Right atrium auricular region (tissue), 2 donors: ENCODE data around the gene PIK3C3. TPM values are rescaled to one million over a fixed set of nuclear protein-coding genes. Genes with fewer than 3 reads are reported as not detected.

Experiments
- DNase-seq: peaks from one replicate; pipeline ENCODE4 v3.0.0-alpha.2; 2019; ENCODE audit warnings: low spot score
- H3K27ac ChIP-seq, 2 donors: fragments of 200-600 bp; sonication (generic); 1 replicate in 1 of 2; 2 replicates in 1 of 2; pipeline ENCODE4 v1.5.1; 2016 to 2019
- H3K27me3 ChIP-seq, 2 donors: fragments of 200-600 bp; sonication (generic); one replicate each; pipeline versions ENCODE4 v1.5.1 to v1.6.0; 2017 to 2019
- H3K36me3 ChIP-seq: fragments of 200-600 bp; sonication (generic); one replicate; pipeline ENCODE4 v1.5.1; 2016
- H3K4me1 ChIP-seq, 2 donors: fragments of 200-600 bp; sonication (generic); one replicate each; pipeline versions ENCODE4 v1.5.1 to v1.6.0; 2017 to 2019
- H3K4me3 ChIP-seq, 2 donors: fragments of 200-600 bp; sonication (generic); 1 replicate in 1 of 2; 2 replicates in 1 of 2; pipeline ENCODE4 v1.5.1; 2017 to 2019; ENCODE audit warnings: mild to moderate bottlenecking in 1 of 2, moderate library complexity in 1 of 2
- H3K9me3 ChIP-seq, 2 donors: fragments of 200-600 bp; sonication (generic); one replicate each; pipeline ENCODE4 v1.5.1; 2019
- CTCF ChIP-seq, 2 donors: fragments of 200-600 bp; sonication (generic); IDR thresholded peaks; one replicate each; pipeline ENCODE4 v1.5.1; 2019; ENCODE audit warnings: antibody characterized with exemption in 2 of 2
- total RNA-seq, 2 donors: library from RNA; depleted of rRNA; stranded (reverse); fragments of >200 nt; gene quantifications; one replicate each; pipeline ENCODE4 v1.1.0, GENCODE V29; 2016

The PIK3C3 gene
- total RNA-seq, 2 donors from 2014 or later: 17.9 to 32.2 TPM

- Histone ChIP-seq H3K4me3 (no peak overlapping the region), H3K9me3 (no peaks in the 10 kb centered on the region), H3K36me3 (peaks cover 13% of the 10 kb centered on the region), H3K27ac (no peak overlapping the region), H3K4me1 (peaks cover 0 to 3% of the 10 kb centered on the region in 2 donors), H3K27me3 (no peaks in the 10 kb centered on the region)
- no peak for DNase-seq
- TF ChIP-seq CTCF (IDR thresholded peaks at IDR 0.05): no peak
Observed at GRCh38 chr18:41974796-41975201, 19.8 kb downstream of the PIK3C3 start.

- Histone ChIP-seq H3K4me1 (peaks cover 0 to 3% of the 10 kb centered on the region in 2 donors), H3K36me3 (peaks cover 9% of the 10 kb centered on the region), H3K4me3 (no peak overlapping the region), H3K9me3 (no peaks in the 10 kb centered on the region), H3K27ac (no peak overlapping the region), H3K27me3 (no peaks in the 10 kb centered on the region)
- DNase-seq: no peak
- TF ChIP-seq CTCF (IDR thresholded peaks at IDR 0.05): no peak
Observed at GRCh38 chr18:41975284-41975683, 20.2 kb downstream of the PIK3C3 start.

GRCh38 chr18:41977233-41977632 lies 22.2 kb downstream of the PIK3C3 start:
- TF ChIP-seq CTCF (IDR thresholded peaks at IDR 0.05): no peak
- Histone ChIP-seq H3K27ac (no peak overlapping the region), H3K9me3 (no peaks in the 10 kb centered on the region), H3K4me1 (peaks cover 0 to 3% of the 10 kb centered on the region in 2 donors), H3K27me3 (no peaks in the 10 kb centered on the region), H3K36me3 (no peaks in the 10 kb centered on the region), H3K4me3 (no peak overlapping the region)
- DNase-seq: no peak

GRCh38 chr18:41982942-41983660 lies 28.1 kb downstream of the PIK3C3 start:
- no peak for TF ChIP-seq CTCF (IDR thresholded peaks at IDR 0.05)
- H3K27me3 ChIP-seq: no peaks in the 10 kb centered on the region
- no peak overlapping the region for H3K27ac ChIP-seq
- DNase-seq: no peak
- no peaks in the 10 kb centered on the region for H3K4me1 ChIP-seq
- no peak overlapping the region for H3K4me3 ChIP-seq
- H3K9me3 ChIP-seq: no peaks in the 10 kb centered on the region
- H3K36me3 ChIP-seq: no peaks in the 10 kb centered on the region

- no peak for TF ChIP-seq CTCF (IDR thresholded peaks at IDR 0.05)
- H3K4me3 ChIP-seq: no peak overlapping the region
- H3K27me3 ChIP-seq: no peaks in the 10 kb centered on the region
- peaks cover 5% of the 10 kb centered on the region for H3K36me3 ChIP-seq
- H3K4me1 ChIP-seq: no peaks in the 10 kb centered on the region
- H3K9me3 ChIP-seq: no peaks in the 10 kb centered on the region
- H3K27ac ChIP-seq: no peak overlapping the region
- DNase-seq: no peak
Observed at GRCh38 chr18:41985914-41986313, 30.9 kb downstream of the PIK3C3 start.

GRCh38 chr18:41989508-41989907 lies 34.5 kb downstream of the PIK3C3 start:
- no peak for TF ChIP-seq CTCF (IDR thresholded peaks at IDR 0.05)
- no peaks in the 10 kb centered on the region for H3K4me1 ChIP-seq
- no peak overlapping the region for H3K4me3 ChIP-seq
- H3K9me3 ChIP-seq: no peaks in the 10 kb centered on the region
- no peak overlapping the region for H3K27ac ChIP-seq
- peaks cover 5% of the 10 kb centered on the region for H3K36me3 ChIP-seq
- no peaks in the 10 kb centered on the region for H3K27me3 ChIP-seq
- DNase-seq: no peak
